ENCODE measurements around the gene SLC23A3.

SLC23A3 gene

GRCh38 chr2:219178377-219179175 lies 8.7 kb upstream of the SLC23A3 start:
- no peak for TF ChIP-seq CSDC2 (CRISPR knock-in tag; IDR thresholded peaks at IDR 0.05)
- TF ChIP-seq BACH2 (CRISPR knock-in tag; IDR thresholded peaks at IDR 0.05; ENCODE audit: borderline replicate concordance), result no peak
- TF ChIP-seq, protein P1, sequence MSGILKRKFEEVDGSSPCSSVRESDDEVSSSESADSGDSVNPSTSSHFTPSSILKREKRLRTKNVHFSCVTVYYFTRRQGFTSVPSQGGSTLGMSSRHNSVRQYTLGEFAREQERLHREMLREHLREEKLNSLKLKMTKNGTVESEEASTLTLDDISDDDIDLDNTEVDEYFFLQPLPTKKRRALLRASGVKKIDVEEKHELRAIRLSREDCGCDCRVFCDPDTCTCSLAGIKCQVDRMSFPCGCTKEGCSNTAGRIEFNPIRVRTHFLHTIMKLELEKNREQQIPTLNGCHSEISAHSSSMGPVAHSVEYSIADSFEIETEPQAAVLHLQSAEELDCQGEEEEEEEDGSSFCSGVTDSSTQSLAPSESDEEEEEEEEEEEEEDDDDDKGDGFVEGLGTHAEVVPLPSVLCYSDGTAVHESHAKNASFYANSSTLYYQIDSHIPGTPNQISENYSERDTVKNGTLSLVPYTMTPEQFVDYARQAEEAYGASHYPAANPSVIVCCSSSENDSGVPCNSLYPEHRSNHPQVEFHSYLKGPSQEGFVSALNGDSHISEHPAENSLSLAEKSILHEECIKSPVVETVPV (CRISPR knock-in tag; IDR thresholded peaks at IDR 0.05), result no peak
- TF ChIP-seq, protein P2, sequence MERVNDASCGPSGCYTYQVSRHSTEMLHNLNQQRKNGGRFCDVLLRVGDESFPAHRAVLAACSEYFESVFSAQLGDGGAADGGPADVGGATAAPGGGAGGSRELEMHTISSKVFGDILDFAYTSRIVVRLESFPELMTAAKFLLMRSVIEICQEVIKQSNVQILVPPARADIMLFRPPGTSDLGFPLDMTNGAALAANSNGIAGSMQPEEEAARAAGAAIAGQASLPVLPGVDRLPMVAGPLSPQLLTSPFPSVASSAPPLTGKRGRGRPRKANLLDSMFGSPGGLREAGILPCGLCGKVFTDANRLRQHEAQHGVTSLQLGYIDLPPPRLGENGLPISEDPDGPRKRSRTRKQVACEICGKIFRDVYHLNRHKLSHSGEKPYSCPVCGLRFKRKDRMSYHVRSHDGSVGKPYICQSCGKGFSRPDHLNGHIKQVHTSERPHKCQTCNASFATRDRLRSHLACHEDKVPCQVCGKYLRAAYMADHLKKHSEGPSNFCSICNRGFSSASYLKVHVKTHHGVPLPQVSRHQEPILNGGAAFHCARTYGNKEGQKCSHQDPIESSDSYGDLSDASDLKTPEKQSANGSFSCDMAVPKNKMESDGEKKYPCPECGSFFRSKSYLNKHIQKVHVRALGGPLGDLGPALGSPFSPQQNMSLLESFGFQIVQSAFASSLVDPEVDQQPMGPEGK (CRISPR knock-in tag; IDR thresholded peaks at IDR 0.05; ENCODE audit: borderline replicate concordance), result no peak
- TF ChIP-seq ESRRG (CRISPR knock-in tag; IDR thresholded peaks at IDR 0.05), result no peak
- TF ChIP-seq ZFP3 (CRISPR knock-in tag; IDR thresholded peaks at IDR 0.05), result no peak
- no peak for TF ChIP-seq TOX (CRISPR knock-in tag; IDR thresholded peaks at IDR 0.05; ENCODE audit: borderline replicate concordance)
- no peak for TF ChIP-seq ZNF565 (CRISPR knock-in tag; conservative IDR thresholded peaks at IDR 0.05; ENCODE audit: low read depth)
- no peak for TF ChIP-seq ISL1 (CRISPR knock-in tag; IDR thresholded peaks at IDR 0.05)
- TF ChIP-seq, protein P3, sequence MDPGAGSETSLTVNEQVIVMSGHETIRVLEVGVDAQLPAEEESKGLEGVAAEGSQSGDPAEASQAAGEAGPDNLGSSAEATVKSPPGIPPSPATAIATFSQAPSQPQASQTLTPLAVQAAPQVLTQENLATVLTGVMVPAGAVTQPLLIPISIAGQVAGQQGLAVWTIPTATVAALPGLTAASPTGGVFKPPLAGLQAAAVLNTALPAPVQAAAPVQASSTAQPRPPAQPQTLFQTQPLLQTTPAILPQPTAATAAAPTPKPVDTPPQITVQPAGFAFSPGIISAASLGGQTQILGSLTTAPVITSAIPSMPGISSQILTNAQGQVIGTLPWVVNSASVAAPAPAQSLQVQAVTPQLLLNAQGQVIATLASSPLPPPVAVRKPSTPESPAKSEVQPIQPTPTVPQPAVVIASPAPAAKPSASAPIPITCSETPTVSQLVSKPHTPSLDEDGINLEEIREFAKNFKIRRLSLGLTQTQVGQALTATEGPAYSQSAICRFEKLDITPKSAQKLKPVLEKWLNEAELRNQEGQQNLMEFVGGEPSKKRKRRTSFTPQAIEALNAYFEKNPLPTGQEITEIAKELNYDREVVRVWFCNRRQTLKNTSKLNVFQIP (CRISPR knock-in tag; IDR thresholded peaks at IDR 0.05; ENCODE audit: borderline replicate concordance, low read depth), result no peak
- no peak for TF ChIP-seq ZNF70 (CRISPR knock-in tag; IDR thresholded peaks at IDR 0.05)
- no peak for TF ChIP-seq GLIS3 (CRISPR knock-in tag; IDR thresholded peaks at IDR 0.05)
- no peak for TF ChIP-seq PPARA (CRISPR knock-in tag; IDR thresholded peaks at IDR 0.05; ENCODE audit: borderline replicate concordance)
- no peak for TF ChIP-seq ZFP30 (CRISPR knock-in tag; IDR thresholded peaks at IDR 0.05)
- TF ChIP-seq ZNF8 (CRISPR knock-in tag; IDR thresholded peaks at IDR 0.05), result no peak
- no peak for TF ChIP-seq TCF4 (CRISPR knock-in tag; IDR thresholded peaks at IDR 0.05; ENCODE audit: borderline replicate concordance)
- TF ChIP-seq, protein P4, sequence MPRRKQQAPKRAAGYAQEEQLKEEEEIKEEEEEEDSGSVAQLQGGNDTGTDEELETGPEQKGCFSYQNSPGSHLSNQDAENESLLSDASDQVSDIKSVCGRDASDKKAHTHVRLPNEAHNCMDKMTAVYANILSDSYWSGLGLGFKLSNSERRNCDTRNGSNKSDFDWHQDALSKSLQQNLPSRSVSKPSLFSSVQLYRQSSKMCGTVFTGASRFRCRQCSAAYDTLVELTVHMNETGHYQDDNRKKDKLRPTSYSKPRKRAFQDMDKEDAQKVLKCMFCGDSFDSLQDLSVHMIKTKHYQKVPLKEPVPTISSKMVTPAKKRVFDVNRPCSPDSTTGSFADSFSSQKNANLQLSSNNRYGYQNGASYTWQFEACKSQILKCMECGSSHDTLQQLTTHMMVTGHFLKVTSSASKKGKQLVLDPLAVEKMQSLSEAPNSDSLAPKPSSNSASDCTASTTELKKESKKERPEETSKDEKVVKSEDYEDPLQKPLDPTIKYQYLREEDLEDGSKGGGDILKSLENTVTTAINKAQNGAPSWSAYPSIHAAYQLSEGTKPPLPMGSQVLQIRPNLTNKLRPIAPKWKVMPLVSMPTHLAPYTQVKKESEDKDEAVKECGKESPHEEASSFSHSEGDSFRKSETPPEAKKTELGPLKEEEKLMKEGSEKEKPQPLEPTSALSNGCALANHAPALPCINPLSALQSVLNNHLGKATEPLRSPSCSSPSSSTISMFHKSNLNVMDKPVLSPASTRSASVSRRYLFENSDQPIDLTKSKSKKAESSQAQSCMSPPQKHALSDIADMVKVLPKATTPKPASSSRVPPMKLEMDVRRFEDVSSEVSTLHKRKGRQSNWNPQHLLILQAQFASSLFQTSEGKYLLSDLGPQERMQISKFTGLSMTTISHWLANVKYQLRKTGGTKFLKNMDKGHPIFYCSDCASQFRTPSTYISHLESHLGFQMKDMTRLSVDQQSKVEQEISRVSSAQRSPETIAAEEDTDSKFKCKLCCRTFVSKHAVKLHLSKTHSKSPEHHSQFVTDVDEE (CRISPR knock-in tag; IDR thresholded peaks at IDR 0.05), result no peak
- peak; percentile 1; the same call in 2 of the 3 replicates for ATAC-seq

DNA sequence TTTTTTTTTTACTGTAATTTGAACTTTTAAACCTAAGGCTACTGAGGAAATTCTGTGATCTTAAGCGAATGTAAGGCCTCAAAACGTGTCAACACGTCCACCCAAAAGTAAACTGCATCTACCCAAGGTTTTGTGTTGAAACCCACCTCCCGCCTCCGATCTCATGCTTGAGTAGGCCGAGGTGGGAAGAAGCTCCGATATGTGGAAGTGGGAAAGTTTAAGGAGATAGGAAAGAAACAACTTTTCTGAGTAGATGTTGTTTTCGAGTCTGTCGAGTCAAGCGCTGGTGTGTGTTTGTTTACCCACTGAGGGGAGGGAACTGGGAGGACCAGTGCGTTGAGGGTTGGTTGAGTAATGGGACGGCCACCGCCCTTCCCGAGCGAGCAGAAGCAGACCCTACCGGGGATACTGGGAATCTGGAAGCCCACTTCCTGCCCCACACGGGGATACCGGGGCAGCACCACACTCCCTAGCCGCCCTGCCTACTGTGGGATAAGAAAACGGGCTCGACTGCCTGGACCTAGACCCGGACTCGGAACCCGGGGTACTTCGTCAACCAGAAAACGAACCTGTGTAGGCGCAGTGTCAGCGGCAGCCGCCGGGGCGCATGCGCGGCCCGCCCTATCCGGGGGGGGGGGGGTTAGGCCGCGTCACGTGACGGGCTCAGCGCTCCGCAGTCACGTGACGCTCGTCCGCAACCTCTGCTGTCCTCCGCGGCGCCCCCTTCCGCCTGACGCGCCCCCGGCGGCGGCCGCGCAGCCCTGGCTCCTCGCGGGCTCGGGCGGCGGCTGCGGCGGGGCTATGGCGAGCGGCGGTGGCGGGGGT lies 7.9 kb upstream of the SLC23A3 start, which contains the start of gene RETREG2:
Gene RETREG2, plus strand, starts transcription at position 724 of the 825 bp plus-strand sequence. Its CDS starts 78 bp downstream, at position 802.
- peak; percentile 76 for ATAC-seq
- no peak for TF ChIP-seq GLIS3 (CRISPR knock-in tag; IDR thresholded peaks at IDR 0.05)
- TF ChIP-seq RARB (CRISPR knock-in tag; IDR thresholded peaks at IDR 0.05), result no peak

- ATAC-seq, result peak; percentile 88
- TF ChIP-seq, protein P1 (CRISPR knock-in tag; IDR thresholded peaks at IDR 0.05), result no peak
- TF ChIP-seq ARNTL (CRISPR knock-in tag; IDR thresholded peaks at IDR 0.05; ENCODE audit: borderline replicate concordance, low read depth) (no peak), PPARA (CRISPR knock-in tag; IDR thresholded peaks at IDR 0.05; ENCODE audit: borderline replicate concordance) (no peak), RARB (CRISPR knock-in tag; IDR thresholded peaks at IDR 0.05) (no peak), SNAI2 (CRISPR knock-in tag; IDR thresholded peaks at IDR 0.05) (no peak), CSDC2 (CRISPR knock-in tag; IDR thresholded peaks at IDR 0.05) (0 out of 2 replicates have a peak, but pooled peaks have one; percentile 26), TOX (CRISPR knock-in tag; IDR thresholded peaks at IDR 0.05; ENCODE audit: borderline replicate concordance) (no peak), ZFP3 (CRISPR knock-in tag; IDR thresholded peaks at IDR 0.05) (peak; percentile 69; the same call in 1 of the 2 replicates), GLIS3 (CRISPR knock-in tag; IDR thresholded peaks at IDR 0.05) (no peak), ESRRG (CRISPR knock-in tag; IDR thresholded peaks at IDR 0.05) (no peak), ISL1 (CRISPR knock-in tag; IDR thresholded peaks at IDR 0.05) (no peak)
- TF ChIP-seq, protein P3 (CRISPR knock-in tag; IDR thresholded peaks at IDR 0.05; ENCODE audit: borderline replicate concordance, low read depth), result no peak
Observed at GRCh38 chr2:219176818-219177551, 7.2 kb upstream of the SLC23A3 start, which contains the start of gene CNPPD1. TSS of gene CNPPD1 (minus strand) at chr2:219176925. CDS start at chr2:219176828, 97 bp downstream.
